Measurements from ENCODE around the gene SLC5A2.

The SLC5A2 gene

GRCh38 chr16:31460582-31461002 is 22.3 kb upstream of the SLC5A2 start:
- DNase-seq, result no peak

- no peak for DNase-seq
Measured at GRCh38 chr16:31461201-31461920, 21.6 kb upstream of the SLC5A2 start.

GRCh38 chr16:31461921-31462804 is 20.8 kb upstream of the SLC5A2 start:
- DNase-seq, result no peak

- DNase-seq, result no peak
Measured at GRCh38 chr16:31464348-31464769, 18.6 kb upstream of the SLC5A2 start.

- no peak for DNase-seq
Measured at GRCh38 chr16:31464781-31465260, 18.1 kb upstream of the SLC5A2 start.

DNA sequence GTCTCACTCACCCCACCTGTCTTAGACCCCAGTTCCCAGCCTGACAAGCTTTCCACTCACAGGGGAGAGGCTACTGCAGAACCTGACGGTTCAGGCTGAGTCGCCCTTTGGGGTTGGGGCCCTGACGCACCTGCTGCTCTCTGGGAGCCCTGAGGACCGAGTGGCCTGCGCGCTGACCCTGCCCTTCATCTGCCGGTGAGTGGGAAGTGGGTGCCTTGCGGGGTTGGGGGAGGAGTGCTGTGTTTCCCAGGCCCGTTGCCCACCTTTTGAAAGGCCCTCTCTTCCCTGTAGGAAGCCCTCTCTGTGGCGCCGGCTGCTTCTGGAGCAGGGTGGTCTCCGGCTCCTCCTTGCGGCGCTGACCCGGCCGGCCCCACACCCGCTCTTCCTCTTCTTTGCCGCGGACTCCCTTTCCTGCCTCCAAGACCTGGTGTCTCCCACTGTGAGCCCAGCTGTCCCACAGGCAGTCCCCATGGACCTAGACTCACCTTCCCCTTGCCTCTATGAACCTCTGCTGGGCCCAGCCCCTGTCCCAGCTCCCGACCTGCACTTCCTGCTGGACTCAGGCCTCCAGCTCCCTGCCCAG is 17.0 kb upstream of the SLC5A2 start:
- DNase-seq, result no peak

DNA sequence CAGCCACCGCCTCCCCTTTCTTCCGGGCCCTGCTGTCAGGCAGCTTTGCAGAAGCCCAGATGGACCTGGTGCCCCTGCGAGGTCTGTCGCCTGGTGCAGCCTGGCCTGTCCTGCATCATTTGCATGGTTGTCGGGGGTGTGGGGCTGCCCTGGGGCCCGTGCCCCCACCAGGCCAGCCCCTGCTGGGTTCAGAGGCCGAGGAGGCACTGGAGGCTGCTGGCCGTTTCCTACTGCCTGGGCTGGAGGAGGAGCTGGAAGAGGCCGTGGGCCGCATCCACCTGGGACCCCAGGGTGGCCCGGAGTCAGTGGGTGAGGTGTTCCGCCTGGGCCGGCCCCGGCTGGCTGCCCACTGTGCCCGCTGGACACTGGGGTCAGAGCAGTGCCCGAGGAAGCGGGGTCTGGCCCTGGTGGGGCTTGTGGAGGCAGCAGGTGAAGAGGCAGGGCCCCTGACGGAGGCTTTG is 16.5 kb upstream of the SLC5A2 start:
- DNase-seq, result no peak

DNA sequence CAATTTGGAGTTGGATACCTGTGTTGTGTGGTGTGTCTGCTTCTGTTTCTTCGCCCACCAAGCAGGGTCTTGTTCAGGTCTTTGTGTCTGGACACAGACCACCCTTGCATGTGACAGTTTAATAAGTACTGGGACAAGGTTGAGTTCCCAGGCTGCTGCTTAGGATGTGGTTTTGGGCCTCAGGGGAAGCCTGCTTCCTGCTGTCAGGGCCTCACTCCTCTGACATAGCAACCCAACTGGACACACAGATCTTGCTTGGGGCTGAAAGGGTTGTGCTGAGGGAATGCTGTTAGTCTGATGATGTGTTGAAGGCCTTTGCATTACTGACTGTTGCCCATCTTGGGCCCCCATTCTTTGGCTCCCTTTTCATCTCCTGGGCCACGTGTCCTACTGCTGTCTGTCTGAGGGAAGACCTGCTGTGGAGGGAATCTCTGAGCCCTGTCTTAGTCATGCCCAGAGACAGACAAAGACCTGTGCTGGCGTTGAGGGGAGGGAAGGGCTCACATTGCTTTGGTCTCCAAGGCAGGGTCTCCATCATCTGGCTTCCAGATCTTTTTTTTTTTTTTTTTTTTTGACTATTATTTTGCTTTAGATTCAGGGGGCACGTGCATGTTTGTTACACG is 15.7 kb upstream of the SLC5A2 start:
- DNase-seq, result no peak

GRCh38 chr16:31467858-31468257 is 15.1 kb upstream of the SLC5A2 start:
- DNase-seq, result no peak

DNA sequence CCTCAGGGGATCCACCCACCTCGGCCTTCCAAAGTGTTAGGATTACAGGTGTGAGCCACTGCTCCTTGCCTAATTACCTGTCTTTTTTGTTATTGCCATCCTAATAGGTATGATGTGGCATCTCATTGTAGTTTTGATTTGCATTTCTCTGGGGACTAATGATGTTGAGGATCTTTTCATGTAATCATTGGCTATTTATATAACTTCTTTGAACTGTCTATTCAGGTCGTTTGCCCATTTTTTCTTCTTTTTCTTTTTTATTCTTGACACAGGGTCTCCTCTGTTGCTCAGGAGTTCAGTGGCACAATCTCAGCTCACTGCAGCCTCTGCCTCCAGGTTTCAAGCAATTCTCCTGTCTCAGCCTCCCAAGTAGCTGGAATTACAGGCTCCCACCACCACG is 12.3 kb upstream of the SLC5A2 start:
- no peak for DNase-seq

DNA sequence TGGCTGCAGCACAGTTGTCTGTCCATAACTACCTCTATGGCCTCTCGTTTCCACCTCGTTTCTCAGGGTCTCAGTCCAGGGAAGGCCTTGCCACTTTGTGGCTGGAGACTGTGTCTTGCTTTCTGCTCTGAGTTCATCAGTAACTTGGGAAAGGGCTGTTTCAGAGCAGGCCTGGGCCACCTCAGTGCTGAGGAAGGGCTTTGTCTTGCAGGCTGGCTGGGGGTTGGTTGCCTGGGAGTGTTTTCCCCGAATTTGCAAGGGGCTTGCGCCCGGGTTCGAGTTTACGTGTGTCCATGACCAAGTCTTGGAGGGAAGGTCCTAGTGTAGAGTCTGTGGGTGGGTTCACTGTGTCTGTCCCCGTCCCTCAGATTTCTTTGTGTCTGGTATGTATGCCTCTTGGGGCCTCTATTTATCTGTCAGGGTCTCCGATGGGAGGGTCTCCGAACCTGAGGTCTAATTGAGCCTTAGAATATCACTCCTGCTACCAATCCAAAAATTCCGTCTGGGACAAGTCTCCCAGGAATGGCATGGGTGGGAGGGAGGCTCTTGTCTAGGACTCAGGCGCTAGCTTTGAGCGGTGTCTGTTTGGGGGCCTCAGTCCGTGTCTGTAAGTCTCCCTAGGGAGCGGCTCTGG is 11.6 kb upstream of the SLC5A2 start:
- no peak for DNase-seq

DNA sequence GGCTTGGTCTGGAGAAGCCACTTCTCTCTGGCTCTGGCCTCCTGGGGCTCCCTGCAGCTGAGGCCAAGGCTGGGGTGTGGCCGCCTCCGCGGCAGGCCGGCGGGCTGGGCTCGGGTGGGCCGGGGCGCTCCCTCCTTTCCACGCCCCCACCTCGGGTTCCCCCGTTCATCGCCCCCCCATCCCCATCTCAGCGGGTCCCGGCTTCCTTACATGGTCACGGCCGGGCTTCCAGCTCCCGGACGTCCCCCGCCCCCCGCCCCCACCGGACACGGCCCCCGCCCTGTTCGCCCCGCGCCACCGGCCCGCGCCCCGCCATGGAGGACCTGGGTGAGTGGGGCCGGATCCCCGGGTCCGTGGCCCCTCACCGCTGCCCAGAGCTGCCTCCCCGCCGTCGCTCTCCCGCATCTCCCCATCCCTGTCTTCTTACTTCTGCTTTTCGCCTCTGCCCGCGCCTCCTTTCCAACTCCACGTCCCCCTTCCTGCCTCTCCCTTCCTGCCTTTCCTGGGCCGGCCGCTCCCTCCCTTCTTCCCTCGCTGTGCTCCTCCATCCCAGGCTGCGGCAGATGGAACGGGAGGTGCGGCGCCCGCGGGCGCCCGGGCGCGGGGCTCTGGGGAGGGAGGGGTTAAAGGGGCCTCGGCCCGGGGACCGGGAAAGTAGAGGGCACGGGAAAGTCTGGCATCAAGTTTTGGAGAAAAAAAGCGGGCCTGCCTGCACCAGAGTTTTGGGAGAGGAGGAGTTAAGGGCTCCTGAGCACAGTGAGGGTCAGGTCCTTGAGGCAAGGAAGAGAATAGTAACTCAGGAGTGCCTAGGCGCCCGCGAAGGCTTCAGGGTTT is 10.8 kb upstream of the SLC5A2 start, which contains the start of gene TGFB1I1:
Gene TGFB1I1 (plus strand): TSS at position 278 of the 834 bp plus-strand sequence. CDS start 37 bp downstream, at position 315.
- no peak for DNase-seq

DNA sequence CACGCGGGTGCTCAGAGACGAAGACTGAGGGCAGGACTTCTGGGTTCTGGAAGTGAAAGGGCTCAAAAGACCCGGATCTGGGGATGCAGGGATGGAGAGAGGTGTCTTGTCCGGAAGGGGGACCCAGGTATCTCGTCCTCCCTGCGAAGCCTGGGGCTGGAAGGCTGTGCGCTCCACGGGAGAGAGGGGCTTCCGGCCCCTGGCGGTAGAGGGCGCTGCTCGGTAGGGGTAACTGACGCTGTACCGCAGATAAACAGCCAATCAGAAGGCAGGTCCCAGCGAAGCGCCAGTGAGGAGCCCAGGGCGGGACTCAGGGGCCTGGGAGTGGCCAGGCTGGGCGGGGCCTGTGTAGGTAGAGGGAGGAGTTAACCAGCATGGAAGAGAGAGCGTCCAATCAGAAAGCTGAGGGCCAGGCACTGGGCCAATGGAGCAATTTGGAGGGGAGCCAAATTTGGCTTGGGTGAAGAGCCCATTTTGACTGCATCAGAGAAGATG is 10.2 kb upstream of the SLC5A2 start:
- DNase-seq, result peak; percentile 60

GRCh38 chr16:31473264-31473984 is 9.5 kb upstream of the SLC5A2 start:
- DNase-seq, result no peak

DNA sequence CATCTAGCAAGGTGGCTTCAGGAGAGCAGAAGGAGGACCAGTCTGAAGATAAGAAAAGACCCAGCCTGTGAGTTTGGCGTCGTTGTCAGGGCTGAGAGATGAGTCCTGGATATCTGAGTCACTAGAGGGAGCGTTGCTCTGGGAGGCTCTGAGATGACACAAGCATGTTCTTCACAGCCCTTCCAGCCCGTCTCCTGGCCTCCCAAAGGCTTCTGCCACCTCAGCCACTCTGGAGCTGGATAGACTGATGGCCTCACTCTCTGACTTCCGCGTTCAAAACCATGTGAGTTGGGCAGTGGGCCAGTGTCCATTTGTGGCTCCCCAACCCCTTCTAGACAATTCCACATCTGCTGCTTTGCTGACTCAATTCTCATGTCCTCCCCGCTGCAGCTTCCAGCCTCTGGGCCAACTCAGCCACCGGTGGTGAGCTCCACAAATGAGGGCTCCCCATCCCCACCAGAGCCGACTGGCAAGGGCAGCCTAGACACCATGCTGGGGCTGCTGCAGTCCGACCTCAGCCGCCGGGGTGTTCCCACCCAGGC is 8.7 kb upstream of the SLC5A2 start:
- no peak for DNase-seq

GRCh38 chr16:31474773-31475738 is 7.9 kb upstream of the SLC5A2 start:
- DNase-seq, result no peak

DNA sequence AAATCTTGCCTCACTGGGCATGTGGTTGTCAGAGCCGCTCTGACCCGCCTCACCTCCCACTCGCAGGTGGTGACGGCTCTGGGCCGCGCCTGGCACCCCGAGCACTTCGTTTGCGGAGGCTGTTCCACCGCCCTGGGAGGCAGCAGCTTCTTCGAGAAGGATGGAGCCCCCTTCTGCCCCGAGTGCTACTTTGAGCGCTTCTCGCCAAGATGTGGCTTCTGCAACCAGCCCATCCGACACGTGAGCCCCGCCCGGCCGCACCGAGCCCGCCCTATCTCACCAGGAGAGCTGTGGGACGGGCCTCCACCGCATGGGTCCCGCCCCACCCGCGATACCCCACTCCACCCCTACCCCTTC is 7.0 kb upstream of the SLC5A2 start:
- DNase-seq, result no peak

GRCh38 chr16:31476303-31477219 is 6.4 kb upstream of the SLC5A2 start:
- peak; percentile 86 for DNase-seq
